ENCODE measurements around the gene NINJ2.

Gene NINJ2

DNA sequence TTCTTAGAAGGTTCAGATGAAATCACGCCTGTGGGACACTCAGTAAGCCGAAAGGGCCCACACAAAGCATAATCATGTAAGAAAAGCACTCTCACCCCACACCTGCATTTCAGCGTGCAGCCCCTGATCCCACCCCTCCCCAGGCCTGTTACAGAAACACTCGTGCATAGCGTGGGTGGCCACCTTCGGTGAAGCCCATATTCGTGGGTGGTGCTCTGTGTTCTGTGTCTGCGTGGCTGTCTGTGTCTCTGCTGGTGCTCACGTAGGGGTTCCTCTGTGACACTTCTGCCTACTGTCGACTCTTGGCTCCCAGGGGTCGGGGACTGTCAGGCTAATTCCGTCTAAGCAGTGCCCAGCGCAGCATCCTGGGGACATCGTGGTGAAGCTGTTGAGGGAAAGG, 129.5 kb downstream of the NINJ2 start:
- no peaks in the 10 kb centered on the region for H3K27me3 ChIP-seq (ENCODE audit: control insufficient read depth, insufficient read depth, low read length)
- H3K4me3 ChIP-seq (ENCODE audit: low read depth, low read length), result no peak overlapping the region
- no peak overlapping the region for H3K9ac ChIP-seq (ENCODE audit: low read depth, low read length)
- 0 out of 2 replicates have a peak, but pooled peaks cover 3% of the 10 kb centered on the region for H3K9me3 ChIP-seq (ENCODE audit: control insufficient read depth, insufficient read depth, low read length)
- H3K27ac ChIP-seq (ENCODE audit: low read depth, low read length), result no peak overlapping the region
- H3K4me1 ChIP-seq (ENCODE audit: control insufficient read depth, insufficient read depth, low read length), result no peaks in the 10 kb centered on the region
- H3K36me3 ChIP-seq (ENCODE audit: control insufficient read depth, insufficient read depth, low read length), result no peaks in the 10 kb centered on the region

DNA sequence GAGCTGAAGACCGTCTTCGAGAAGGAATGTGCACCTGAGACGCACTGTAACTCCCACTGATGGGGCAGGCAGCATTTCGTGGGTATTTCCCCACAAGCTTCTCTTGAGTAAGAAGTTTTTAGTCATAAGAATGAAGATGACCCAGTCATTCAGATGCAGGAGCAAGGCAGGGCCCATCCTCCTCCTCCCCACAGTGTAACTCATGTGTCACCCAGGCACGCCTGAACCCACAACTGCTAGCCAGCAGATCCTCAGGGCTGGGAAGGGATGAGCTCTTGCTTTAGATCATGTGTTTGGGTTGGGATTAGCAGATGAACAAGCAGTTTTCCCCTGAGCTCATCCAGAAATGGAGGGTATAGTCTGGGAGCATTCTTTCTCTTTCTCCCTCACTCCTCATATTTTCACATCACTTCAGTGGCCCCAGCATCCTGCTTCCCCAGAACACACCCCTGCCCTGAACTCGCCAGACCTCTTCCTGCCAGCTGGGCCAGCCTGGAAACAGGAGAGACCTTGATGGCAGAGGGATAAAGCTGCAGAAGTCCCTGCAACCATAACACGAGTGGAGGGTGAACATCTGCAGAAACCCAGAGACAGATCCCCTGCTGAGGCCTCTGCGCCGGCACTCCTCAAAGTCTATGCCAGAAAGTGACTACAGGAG, 130.2 kb downstream of the NINJ2 start:
- Histone ChIP-seq H3K27me3 (ENCODE audit: control insufficient read depth, insufficient read depth, low read length) (no peaks in the 10 kb centered on the region), H3K27ac (ENCODE audit: low read depth, low read length) (no peak overlapping the region), H3K36me3 (ENCODE audit: control insufficient read depth, insufficient read depth, low read length) (no peaks in the 10 kb centered on the region), H3K4me1 (ENCODE audit: control insufficient read depth, insufficient read depth, low read length) (no peaks in the 10 kb centered on the region), H3K4me3 (ENCODE audit: low read depth, low read length) (no peak overlapping the region), H3K9me3 (ENCODE audit: control insufficient read depth, insufficient read depth, low read length) (0 out of 2 replicates have a peak, but pooled peaks cover 3% of the 10 kb centered on the region), H3K9ac (ENCODE audit: low read depth, low read length) (no peak overlapping the region)

DNA sequence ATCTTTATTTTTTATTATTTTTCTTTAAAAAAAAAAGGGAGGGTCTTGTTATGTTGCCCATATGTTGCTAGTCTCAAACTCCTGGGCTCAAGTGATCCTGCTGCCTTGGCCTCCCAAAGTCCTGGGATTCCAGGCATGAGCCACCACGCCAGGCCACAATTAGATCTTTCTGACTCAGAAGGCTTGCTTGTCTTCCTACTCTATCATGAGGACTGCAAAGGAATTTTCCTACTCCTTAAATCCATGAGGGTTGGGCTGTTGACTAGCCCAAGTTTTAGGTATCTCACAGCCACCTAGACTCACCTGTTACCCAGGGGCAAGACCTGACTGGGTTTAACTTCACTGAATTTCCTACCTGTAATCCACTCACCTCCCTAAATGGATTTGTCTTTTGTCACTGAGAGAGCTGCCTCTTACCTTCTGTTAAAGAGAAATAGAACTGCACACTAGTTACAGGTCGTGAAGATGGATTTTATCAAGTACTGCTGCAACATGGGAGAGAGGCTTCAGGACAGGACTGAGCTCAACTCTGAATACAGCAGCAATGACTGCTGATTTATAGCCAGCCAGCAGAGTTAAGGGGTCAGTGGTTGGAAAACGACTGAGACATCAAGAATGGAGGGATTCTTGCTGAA, 131.2 kb downstream of the NINJ2 start:
- Histone ChIP-seq H3K27ac (ENCODE audit: low read depth, low read length) (no peak overlapping the region), H3K9ac (ENCODE audit: low read depth, low read length) (no peak overlapping the region), H3K4me1 (ENCODE audit: control insufficient read depth, insufficient read depth, low read length) (no peaks in the 10 kb centered on the region), H3K4me3 (ENCODE audit: low read depth, low read length) (no peak overlapping the region), H3K36me3 (ENCODE audit: control insufficient read depth, insufficient read depth, low read length) (no peaks in the 10 kb centered on the region), H3K9me3 (ENCODE audit: control insufficient read depth, insufficient read depth, low read length) (0 out of 2 replicates have a peak, but pooled peaks cover 3% of the 10 kb centered on the region), H3K27me3 (ENCODE audit: control insufficient read depth, insufficient read depth, low read length) (no peaks in the 10 kb centered on the region)

DNA sequence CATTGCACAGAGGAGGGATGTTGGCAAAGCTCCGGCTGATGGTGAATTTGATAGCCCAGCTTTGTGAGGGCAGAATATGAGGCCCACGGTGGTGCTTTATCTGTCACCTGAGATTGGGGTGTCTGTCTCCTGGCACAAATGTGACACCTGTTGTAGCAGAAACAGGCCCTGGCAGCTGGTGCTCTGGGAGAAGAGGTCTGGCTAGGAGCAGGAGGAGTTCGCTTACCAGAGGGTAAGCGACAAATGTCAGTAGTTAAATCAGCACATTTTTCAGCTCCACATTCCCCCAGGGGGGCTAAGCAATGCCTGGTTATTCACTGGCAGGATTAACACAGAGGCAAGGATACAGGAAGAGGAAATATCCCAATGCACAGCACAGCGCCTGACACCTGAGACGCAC, 132.4 kb downstream of the NINJ2 start:
- Histone ChIP-seq H3K4me3 (ENCODE audit: low read depth, low read length) (no peak overlapping the region), H3K27ac (ENCODE audit: low read depth, low read length) (no peak overlapping the region), H3K27me3 (ENCODE audit: control insufficient read depth, insufficient read depth, low read length) (no peaks in the 10 kb centered on the region), H3K9ac (ENCODE audit: low read depth, low read length) (no peak overlapping the region), H3K4me1 (ENCODE audit: control insufficient read depth, insufficient read depth, low read length) (no peaks in the 10 kb centered on the region), H3K9me3 (ENCODE audit: control insufficient read depth, insufficient read depth, low read length) (0 out of 2 replicates have a peak, but pooled peaks cover 3% of the 10 kb centered on the region), H3K36me3 (ENCODE audit: control insufficient read depth, insufficient read depth, low read length) (no peaks in the 10 kb centered on the region)

DNA sequence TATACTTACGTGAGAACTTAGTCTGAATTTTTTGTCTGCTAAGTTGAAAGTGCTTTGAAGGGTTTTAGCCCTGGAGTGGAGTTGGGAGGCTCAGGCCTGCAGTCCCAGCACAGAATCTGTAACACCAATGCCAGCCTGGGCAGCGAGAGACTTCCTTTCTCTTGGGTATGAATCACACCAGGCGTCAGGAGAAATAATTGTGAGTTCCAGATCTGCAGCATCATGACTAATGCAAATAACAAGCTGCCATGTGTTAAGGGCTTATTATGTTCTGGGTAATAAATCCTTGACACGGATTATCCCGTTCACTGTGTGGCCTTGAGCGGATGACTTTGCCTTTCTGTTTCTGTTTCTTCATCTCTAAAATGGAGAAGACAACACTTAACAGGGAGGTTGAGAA, 132.9 kb downstream of the NINJ2 start:
- Histone ChIP-seq H3K9me3 (ENCODE audit: control insufficient read depth, insufficient read depth, low read length) (0 out of 2 replicates have a peak, but pooled peaks cover 3% of the 10 kb centered on the region), H3K36me3 (ENCODE audit: control insufficient read depth, insufficient read depth, low read length) (no peaks in the 10 kb centered on the region), H3K9ac (ENCODE audit: low read depth, low read length) (no peak overlapping the region), H3K4me1 (ENCODE audit: control insufficient read depth, insufficient read depth, low read length) (no peaks in the 10 kb centered on the region), H3K27me3 (ENCODE audit: control insufficient read depth, insufficient read depth, low read length) (no peaks in the 10 kb centered on the region), H3K27ac (ENCODE audit: low read depth, low read length) (no peak overlapping the region), H3K4me3 (ENCODE audit: low read depth, low read length) (no peak overlapping the region)

DNA sequence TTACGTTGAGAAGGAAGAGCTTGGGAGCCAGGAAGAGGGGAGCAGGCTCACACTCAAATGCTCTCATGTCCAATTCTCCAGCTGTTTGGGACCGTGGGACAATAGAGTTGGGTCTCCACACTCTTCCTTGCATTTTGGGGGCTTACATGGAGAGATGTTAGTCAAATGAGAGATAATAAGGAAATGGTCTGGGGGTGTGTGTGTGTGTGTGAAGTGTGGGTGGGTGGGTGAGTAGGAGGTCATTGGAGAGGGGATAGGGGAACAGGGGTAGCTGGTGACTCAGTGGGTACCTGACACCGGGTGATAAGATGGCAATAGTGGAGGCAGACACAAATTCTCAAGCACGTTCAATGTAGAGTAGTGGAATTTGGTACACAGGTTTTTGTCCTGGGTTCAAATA, 135.5 kb downstream of the NINJ2 start:
- Histone ChIP-seq H3K27me3 (ENCODE audit: control insufficient read depth, insufficient read depth, low read length) (no peaks in the 10 kb centered on the region), H3K4me3 (ENCODE audit: low read depth, low read length) (no peak overlapping the region), H3K36me3 (ENCODE audit: control insufficient read depth, insufficient read depth, low read length) (no peaks in the 10 kb centered on the region), H3K9me3 (ENCODE audit: control insufficient read depth, insufficient read depth, low read length) (0 out of 2 replicates have a peak, but pooled peaks cover 3% of the 10 kb centered on the region), H3K9ac (ENCODE audit: low read depth, low read length) (no peak overlapping the region), H3K4me1 (ENCODE audit: control insufficient read depth, insufficient read depth, low read length) (no peaks in the 10 kb centered on the region), H3K27ac (ENCODE audit: low read depth, low read length) (no peak overlapping the region)

DNA sequence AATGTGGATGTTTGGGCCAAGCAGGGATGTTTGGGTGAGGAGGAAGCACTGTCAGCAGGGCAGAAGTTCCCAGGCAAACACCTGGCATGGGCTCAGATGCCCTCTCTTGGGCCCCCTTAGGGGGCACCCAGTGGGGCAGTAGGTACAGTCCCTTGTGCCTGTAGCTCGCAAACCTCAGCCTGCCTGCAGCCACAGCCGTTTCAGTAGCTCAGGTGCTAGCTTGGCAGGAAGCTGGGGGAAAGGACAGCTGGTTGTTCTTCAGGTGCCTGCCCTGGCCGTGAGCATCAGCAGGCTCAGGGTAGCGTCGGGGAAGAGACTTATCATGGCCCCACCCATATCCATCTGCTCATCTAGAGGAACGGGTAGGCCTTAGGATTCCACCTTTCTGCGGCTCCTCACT, 136.0 kb downstream of the NINJ2 start:
- no peaks in the 10 kb centered on the region for H3K4me1 ChIP-seq (ENCODE audit: control insufficient read depth, insufficient read depth, low read length)
- H3K27me3 ChIP-seq (ENCODE audit: control insufficient read depth, insufficient read depth, low read length), result no peaks in the 10 kb centered on the region
- no peak overlapping the region for H3K4me3 ChIP-seq (ENCODE audit: low read depth, low read length)
- H3K36me3 ChIP-seq (ENCODE audit: control insufficient read depth, insufficient read depth, low read length), result no peaks in the 10 kb centered on the region
- H3K27ac ChIP-seq (ENCODE audit: low read depth, low read length), result no peak overlapping the region
- H3K9ac ChIP-seq (ENCODE audit: low read depth, low read length), result no peak overlapping the region
- 0 out of 2 replicates have a peak, but pooled peaks cover 3% of the 10 kb centered on the region for H3K9me3 ChIP-seq (ENCODE audit: control insufficient read depth, insufficient read depth, low read length)

DNA sequence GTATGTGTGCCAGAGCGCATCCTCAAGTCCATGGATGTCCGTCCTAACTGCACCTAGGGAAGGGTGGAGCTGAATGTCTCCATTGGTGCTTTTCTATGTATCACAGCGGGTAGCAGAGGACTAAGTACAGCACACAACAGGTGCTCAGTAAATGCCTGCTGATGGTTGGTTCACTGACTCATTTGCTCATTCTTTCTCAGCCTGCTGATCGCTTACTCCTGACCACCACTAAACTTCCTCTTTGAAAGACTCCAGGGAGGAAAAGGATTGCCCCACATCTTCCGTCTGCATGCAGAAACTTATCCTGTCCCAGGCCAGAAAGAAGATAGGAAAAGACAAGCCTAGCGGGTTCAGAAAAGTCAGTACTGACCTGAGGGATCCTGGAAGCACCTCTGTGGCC, 137.2 kb downstream of the NINJ2 start:
- H3K36me3 ChIP-seq (ENCODE audit: control insufficient read depth, insufficient read depth, low read length), result no peaks in the 10 kb centered on the region
- no peak overlapping the region for H3K27ac ChIP-seq (ENCODE audit: low read depth, low read length)
- 0 out of 2 replicates have a peak, but pooled peaks cover 3% of the 10 kb centered on the region for H3K9me3 ChIP-seq (ENCODE audit: control insufficient read depth, insufficient read depth, low read length)
- no peak overlapping the region for H3K4me3 ChIP-seq (ENCODE audit: low read depth, low read length)
- H3K9ac ChIP-seq (ENCODE audit: low read depth, low read length), result no peak overlapping the region
- H3K27me3 ChIP-seq (ENCODE audit: control insufficient read depth, insufficient read depth, low read length), result no peaks in the 10 kb centered on the region
- no peaks in the 10 kb centered on the region for H3K4me1 ChIP-seq (ENCODE audit: control insufficient read depth, insufficient read depth, low read length)

DNA sequence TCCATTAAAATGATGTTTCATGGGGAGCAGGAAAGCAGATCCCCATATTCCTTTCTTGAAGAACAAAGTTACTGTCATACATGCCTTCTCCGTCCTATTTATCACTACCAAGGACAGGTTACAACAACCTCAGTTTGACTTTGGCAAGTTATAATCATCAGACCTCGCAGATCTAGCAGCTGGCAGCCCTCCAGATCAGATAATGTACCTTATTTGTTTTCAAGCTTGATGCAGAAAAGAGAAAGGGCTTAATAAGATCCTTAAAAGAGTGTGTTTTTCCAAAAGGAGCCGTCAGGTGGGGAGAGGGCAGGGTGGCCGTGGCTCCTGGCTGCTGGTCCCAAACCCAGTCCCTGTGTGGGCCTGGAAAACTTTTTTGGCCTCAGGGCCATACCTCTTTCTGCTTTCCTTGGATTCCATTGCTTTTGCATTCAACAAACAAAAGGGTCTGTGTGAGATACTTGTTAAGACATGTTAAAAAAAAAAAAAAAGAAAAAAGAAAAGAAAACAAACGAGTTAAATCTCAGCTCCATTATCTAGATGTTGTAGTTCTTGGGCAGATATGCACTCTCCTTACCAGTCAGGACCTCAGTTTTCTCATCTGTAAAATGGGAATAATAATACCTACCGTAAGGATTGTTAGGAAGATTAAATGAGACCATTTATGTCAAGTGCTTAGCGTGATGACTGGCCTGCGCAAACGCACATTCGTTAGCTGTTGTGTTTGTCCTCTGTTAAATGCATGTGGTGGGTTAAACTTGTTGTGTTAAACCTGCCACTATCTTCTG, 138.9 kb downstream of the NINJ2 start:
- H3K36me3 ChIP-seq (ENCODE audit: control insufficient read depth, insufficient read depth, low read length), result no peaks in the 10 kb centered on the region
- no peaks in the 10 kb centered on the region for H3K27me3 ChIP-seq (ENCODE audit: control insufficient read depth, insufficient read depth, low read length)
- no peaks in the 10 kb centered on the region for H3K9me3 ChIP-seq (ENCODE audit: control insufficient read depth, insufficient read depth, low read length)
- H3K4me3 ChIP-seq (ENCODE audit: low read depth, low read length), result no peak overlapping the region
- H3K4me1 ChIP-seq (ENCODE audit: control insufficient read depth, insufficient read depth, low read length), result no peaks in the 10 kb centered on the region
- H3K27ac ChIP-seq (ENCODE audit: low read depth, low read length), result no peak overlapping the region
- H3K9ac ChIP-seq (ENCODE audit: low read depth, low read length), result no peak overlapping the region

DNA sequence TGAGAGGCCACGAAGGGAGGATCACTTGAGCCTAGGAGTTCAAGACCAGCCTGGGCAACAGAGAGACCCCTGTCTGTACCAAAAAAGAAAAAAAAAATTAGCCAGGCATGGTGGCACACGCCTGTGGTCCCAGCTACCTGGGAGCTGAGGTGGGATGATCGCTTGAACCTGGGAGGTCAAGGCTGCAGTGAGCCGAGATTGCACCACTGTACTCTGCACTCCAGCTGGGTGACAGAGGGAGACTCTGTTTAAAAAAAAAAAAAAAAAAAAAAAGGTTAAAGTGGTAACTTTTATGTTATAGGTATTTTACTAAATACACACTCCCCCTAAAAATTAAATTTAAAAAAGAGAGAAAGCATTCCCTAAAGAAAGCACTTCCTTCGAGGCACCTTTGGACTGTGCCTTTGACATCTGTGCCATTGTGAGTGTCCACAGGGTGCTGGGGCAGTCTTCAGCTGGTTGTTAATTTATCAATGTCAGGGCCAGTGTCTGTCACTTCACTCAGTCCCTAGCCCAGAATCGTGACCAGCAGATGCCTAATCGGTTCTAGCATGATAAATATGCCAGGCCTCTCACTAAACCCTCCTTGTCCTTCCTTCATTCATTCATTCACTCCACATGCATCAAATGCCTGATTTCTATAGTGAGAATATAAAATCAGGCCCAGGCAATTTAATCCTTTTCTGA, 140.4 kb downstream of the NINJ2 start:
- no peaks in the 10 kb centered on the region for H3K36me3 ChIP-seq (ENCODE audit: control insufficient read depth, insufficient read depth, low read length)
- no peaks in the 10 kb centered on the region for H3K4me1 ChIP-seq (ENCODE audit: control insufficient read depth, insufficient read depth, low read length)
- no peak overlapping the region for H3K4me3 ChIP-seq (ENCODE audit: low read depth, low read length)
- no peak overlapping the region for H3K27ac ChIP-seq (ENCODE audit: low read depth, low read length)
- no peaks in the 10 kb centered on the region for H3K9me3 ChIP-seq (ENCODE audit: control insufficient read depth, insufficient read depth, low read length)
- H3K27me3 ChIP-seq (ENCODE audit: control insufficient read depth, insufficient read depth, low read length), result no peaks in the 10 kb centered on the region
- H3K9ac ChIP-seq (ENCODE audit: low read depth, low read length), result no peak overlapping the region

Measured in HUES48 (cell line).